NCI-H146 (cell line): ENCODE data around the gene LNX1.
"Not testable (repeated sequence)": the region's sequence is repeated elsewhere in the genome, so short reads cannot be mapped to it uniquely, and the experiment has no call there.

ENCODE experiments used
- DNase-seq: peaks from one replicate; lab custom pipeline; 2025; lab: John Stamatoyannopoulos, UW

The LNX1 gene

DNA sequence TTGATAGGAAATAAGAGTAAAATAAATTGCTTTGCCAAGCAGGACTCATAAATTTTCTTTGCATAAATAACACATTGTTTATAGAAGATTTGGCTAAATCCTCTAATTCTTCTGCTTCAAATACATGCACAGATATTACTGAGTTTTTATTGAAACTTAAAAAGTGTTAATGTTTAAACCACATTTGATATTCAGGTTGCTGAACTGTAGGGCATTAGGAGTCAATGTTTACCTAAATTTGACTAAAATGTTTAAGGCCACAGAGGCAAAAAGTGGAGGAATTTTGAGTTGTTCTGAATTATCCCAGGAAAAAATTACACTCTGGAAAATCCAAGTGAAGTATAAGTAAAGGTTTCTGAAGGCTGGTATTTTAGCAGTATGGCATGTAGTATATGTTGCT, 135.1 kb downstream of the LNX1 start:
- no peak for DNase-seq

DNA sequence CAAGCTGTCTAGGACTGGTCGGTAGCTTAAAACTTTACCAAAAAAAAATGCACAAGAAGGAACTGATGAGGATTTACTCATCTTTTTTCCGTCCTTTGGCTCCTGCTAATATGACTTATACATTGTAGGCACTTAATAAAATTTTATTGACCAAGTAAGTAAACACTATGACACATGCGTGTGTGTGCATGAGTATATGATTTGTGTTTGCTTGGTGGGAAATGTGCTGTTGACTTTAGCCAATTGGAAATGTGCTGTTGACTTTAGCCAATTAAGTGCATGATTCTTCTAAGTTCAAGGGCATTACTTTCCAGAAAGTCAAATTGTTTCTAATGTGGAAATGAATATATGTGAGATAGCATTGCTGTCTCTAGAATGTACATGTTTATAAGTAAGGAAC, 135.5 kb downstream of the LNX1 start:
- no peak for DNase-seq

GRCh38 chr4:53453385-53453784, 137.9 kb downstream of the LNX1 start:
- no peak for DNase-seq

GRCh38 chr4:53450773-53451172, 140.5 kb downstream of the LNX1 start:
- no peak for DNase-seq

GRCh38 chr4:53444954-53445353, 146.3 kb downstream of the LNX1 start:
- no peak for DNase-seq

- DNase-seq = no peak
Observed at GRCh38 chr4:53441564-53441963, 149.7 kb downstream of the LNX1 start.

DNA sequence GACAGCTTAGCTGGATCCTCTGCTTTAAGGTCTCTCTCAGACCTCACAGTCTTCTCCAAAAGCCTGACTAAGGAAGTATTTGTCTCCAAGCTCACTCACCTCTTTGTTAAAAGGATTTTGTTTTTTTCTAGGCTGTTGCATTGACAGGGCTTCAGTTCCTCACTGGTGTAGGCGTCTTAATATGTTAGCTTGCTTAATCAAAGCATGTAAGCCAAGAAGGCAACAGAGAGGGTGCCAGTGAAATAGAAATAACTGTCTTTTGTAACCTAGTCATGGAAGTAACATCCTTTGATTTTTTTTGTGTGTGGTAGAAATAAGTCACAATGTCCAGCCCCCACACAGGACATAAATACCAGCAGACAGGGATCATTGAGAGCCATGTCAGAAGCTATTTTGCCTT, 155.0 kb downstream of the LNX1 start:
- no peak for DNase-seq

GRCh38 chr4:53432528-53433424, 158.5 kb downstream of the LNX1 start:
- no peak for DNase-seq

DNA sequence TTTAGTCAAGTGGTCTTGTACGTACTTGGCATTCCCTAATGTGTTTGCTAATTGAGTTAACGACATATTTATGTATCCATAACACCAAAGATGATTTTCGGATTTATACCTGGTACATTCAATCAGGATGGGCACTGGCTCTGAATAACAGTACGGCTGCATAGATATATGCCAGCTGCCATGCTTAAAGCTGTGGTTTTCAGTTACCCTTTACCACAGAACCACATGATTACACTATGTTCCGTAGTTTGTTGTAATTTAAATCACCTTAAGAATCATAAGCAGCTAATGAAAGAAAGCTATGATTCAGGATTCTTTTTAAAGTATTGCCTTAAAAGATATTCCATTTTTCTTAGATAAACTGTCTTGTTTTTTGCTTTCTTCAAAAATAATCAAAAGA, 160.2 kb downstream of the LNX1 start:
- no peak for DNase-seq

GRCh38 chr4:53427366-53427765, 163.9 kb downstream of the LNX1 start:
- no peak for DNase-seq

DNA sequence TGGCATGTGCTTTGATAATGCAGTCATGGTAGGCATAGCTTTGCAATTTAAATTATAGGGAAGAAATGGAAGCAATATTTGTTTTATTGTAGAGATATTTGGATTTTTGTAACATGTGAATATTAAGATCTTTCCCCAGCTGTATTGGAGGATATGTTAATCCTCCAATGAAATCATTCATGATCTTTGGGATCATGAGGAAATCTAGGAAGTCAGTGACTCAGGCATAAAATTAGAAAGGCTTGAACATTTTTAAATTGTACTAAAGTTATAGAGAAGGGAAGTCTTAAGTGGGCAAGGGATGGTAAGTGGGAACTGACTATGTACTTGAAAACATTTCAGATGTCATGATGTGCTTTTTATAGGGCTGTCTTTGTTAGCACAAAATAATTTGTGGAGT, 167.0 kb downstream of the LNX1 start:
- no peak for DNase-seq

- DNase-seq = no peak
Observed at GRCh38 chr4:53422367-53422766, 168.9 kb downstream of the LNX1 start.

- no peak for DNase-seq
Observed at GRCh38 chr4:53421791-53422190, 169.5 kb downstream of the LNX1 start.

DNA sequence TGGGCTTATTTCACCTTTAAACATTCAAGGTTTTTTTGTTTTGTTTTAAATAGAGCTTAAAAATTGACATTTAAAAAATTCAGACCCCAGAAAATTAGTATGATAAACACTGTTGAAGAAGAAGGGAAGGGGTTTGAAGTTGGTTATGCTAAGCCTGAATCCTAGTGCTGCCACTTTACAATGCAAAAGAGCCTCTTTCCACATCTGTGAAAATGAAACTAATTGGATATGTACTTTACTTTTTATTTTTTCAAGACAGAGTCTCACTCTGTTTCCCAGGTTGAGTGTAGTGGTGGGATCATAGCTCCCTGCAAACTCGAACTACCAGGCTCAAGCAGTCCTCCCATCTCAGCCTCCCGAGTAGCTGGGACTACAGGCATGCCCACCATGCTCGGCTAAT, 172.1 kb downstream of the LNX1 start:
- no peak for DNase-seq

GRCh38 chr4:53409479-53409878, 181.8 kb downstream of the LNX1 start:
- not testable (repeated sequence) for DNase-seq
